Panc1 (cell line): Measurements from ENCODE around the gene APOA5. TPM values are rescaled to one million over a fixed set of nuclear protein-coding genes. Genes with fewer than 3 reads are reported as not detected.

Source experiments
- ATAC-seq: fragments of 200-7000 bp; cut with Tn5 transposase; 2 replicates; pipeline ENCODE4 v1.9.1; 2020; ENCODE audit warnings: mild to moderate bottlenecking, moderate library complexity
- BruUV-seq: library from RNA; stranded (reverse); fragments of 400-500 nt; replicated peaks from 2 replicates; lab custom pipeline; 2021; lab: Mats Ljungman, UMichigan
- CTCF ChIA-PET: fragments of 300-600 bp; sonication (Branson Sonifier 250); formaldehyde crosslinking; loops from one replicate; lab custom pipeline; 2022; ENCODE audit warnings: antibody characterized with exemption; lab: Charles Lee
- POLR2A ChIA-PET: fragments of 300-600 bp; sonication (Branson Sonifier 250); formaldehyde crosslinking; loops from one replicate; lab custom pipeline; 2022; ENCODE audit warnings: antibody characterized with exemption; lab: Charles Lee
- DNase-seq: peaks from one replicate; pipeline ENCODE4 v3.0.0-alpha.2; 2010; ENCODE audit warnings: low read depth, low spot score
- H3K27ac ChIP-seq: 2 replicates; pipeline ENCODE4 v1.5.1; 2011; ENCODE audit warnings: mild to moderate bottlenecking, low read length, inconsistent platforms
- H3K27me3 ChIP-seq: fragments of 200-500 bp; sonication (Bioruptor generic); 2 replicates; pipeline ENCODE4 v1.6.0; 2014; ENCODE audit warnings: low read length, inconsistent platforms; ENCODE audit not compliant: control insufficient read depth, insufficient read depth
- H3K36me3 ChIP-seq: fragments of 200-500 bp; sonication (Bioruptor generic); 2 replicates; pipeline ENCODE4 v1.5.1; 2014; ENCODE audit warnings: inconsistent platforms, mild to moderate bottlenecking, low read length, moderate library complexity; ENCODE audit not compliant: control insufficient read depth, insufficient read depth
- H3K4me1 ChIP-seq: 2 replicates; pipeline ENCODE4 v1.5.1; 2011; ENCODE audit warnings: inconsistent platforms, mild to moderate bottlenecking, low read length, moderate library complexity; ENCODE audit not compliant: control insufficient read depth, insufficient read depth
- H3K4me3 ChIP-seq, 2 experiments: 2 replicates each; pipeline ENCODE4 v1.5.1; 2011 to 2012; ENCODE audit warnings: low read depth in 2 of 2, low read length in 2 of 2, mild to moderate bottlenecking in 2 of 2, inconsistent platforms in 1 of 2, moderate library complexity in 1 of 2
- H3K9me3 ChIP-seq: fragments of 200-500 bp; sonication (Bioruptor generic); 2 replicates; pipeline ENCODE4 v1.5.1; 2014; ENCODE audit warnings: low read depth, mild to moderate bottlenecking, inconsistent platforms, low read length, moderate library complexity; ENCODE audit not compliant: control insufficient read depth, insufficient read depth
- CTCF ChIP-seq: fragments of 450-650 bp; IDR thresholded peaks from 2 replicates; pipeline ENCODE4 v1.5.1; 2017; ENCODE audit warnings: mild to moderate bottlenecking
- POLR2AphosphoS5 ChIP-seq: IDR thresholded peaks from 2 replicates; pipeline ENCODE4 v1.6.1; 2012; ENCODE audit warnings: mild to moderate bottlenecking, low read depth, low read length, moderate library complexity
- REST ChIP-seq, 2 experiments: IDR thresholded peaks; 2 replicates each; pipeline ENCODE4 v1.6.1; 2011 to 2012; ENCODE audit warnings: low read depth in 2 of 2, control low read depth in 1 of 2, low read length in 1 of 2, mild to moderate bottlenecking in 1 of 2, moderate library complexity in 1 of 2; ENCODE audit not compliant: insufficient read depth in 1 of 2
- SIN3A ChIP-seq: IDR thresholded peaks from 2 replicates; pipeline ENCODE4 v1.6.1; 2012; ENCODE audit warnings: low read depth, mild to moderate bottlenecking, low read length, moderate library complexity, borderline replicate concordance; ENCODE audit not compliant: insufficient read depth
- TCF7L2 ChIP-seq: IDR thresholded peaks from 2 replicates; pipeline ENCODE4 v1.6.1; 2011; ENCODE audit warnings: mild to moderate bottlenecking, low read depth, low read length, inconsistent platforms
- in situ Hi-C: cut with HindIII; loops from 2 replicates; pipeline ENCODE4 v1.10.0; 2016; ENCODE audit warnings: low sequenced_read_pairs, low pct_unique_long_range_greater_than_20kb
- intact Hi-C: fragments of 100-400 bp; cut with micrococcal nuclease; formaldehyde crosslinking; loops from one replicate; pipeline ENCODE4 v1.10.0; 2022; ENCODE audit not compliant: unreplicated experiment
- total RNA-seq: library from RNA; stranded (reverse); gene quantifications from one replicate; pipeline ENCODE4 v1.2.1, GENCODE V29; 2021; ENCODE audit not compliant: unreplicated experiment

Gene APOA5
- total RNA-seq, 1 experiment from 2014 or later: 0.39 TPM

- ATAC-seq: no peak
- in situ Hi-C loops: no loop called here
- ChIA-PET CTCF (interaction anchor here (0.5 to 3.0 kb wide), 2 partner anchors 47 to 268 kb away, joined by 3 to 76 read pairs; partner anchors contain the start of gene APOA5), POLR2A (no interaction called here)
- Histone ChIP-seq H3K4me1 (peaks cover 4% of the 10 kb centered on the region; the same call in 1 of the 2 replicates), H3K27ac (no peak within 1 kb of the TSS), H3K36me3 (no peaks in the 10 kb centered on the region), H3K27me3 (no peaks in the 10 kb centered on the region), H3K9me3 (no peaks in the 10 kb centered on the region), H3K4me3 (no peak within 1 kb of the TSS)
- intact Hi-C loops: loop anchor here (5.0 kb wide), 1 partner anchor 45 kb away; the partner anchor contains the start of gene APOA5
- no peak for TF ChIP-seq CTCF
- no peak for TF ChIP-seq SIN3A
- no peak for TF ChIP-seq TCF7L2
- TF ChIP-seq POLR2AphosphoS5: no peak
- no peak for TF ChIP-seq REST (IDR thresholded peaks at IDR 0.05; ENCODE audit: insufficient read depth in 1 of 2, low read depth in 2 of 2, low read length in 1 of 2)
- no peak for DNase-seq
- no TSS peak for BruUV-seq
Measured at GRCh38 chr11:116837231-116838091, 45.8 kb upstream of the APOA5 start, which contains the start of gene APOA1. APOA1 (minus strand) TSS chr11:116837622; CDS start chr11:116837387, 235 bp downstream.

- ChIA-PET POLR2A (no interaction called here), CTCF (interaction anchor here (1.1 to 3.0 kb wide), 3 partner anchors 46 to 104 kb away, joined by 3 to 76 read pairs (median 4); partner anchors contain the start of gene APOA5)
- H3K4me3 ChIP-seq: no peak overlapping the region
- no peaks in the 10 kb centered on the region for H3K27me3 ChIP-seq
- peaks cover 4% of the 10 kb centered on the region; the same call in 1 of the 2 replicates for H3K4me1 ChIP-seq
- ATAC-seq (no peak), DNase-seq (no peak)
- no peak overlapping the region for H3K27ac ChIP-seq
- in situ Hi-C loops (no loop called here), intact Hi-C loops (loop anchor here (5.0 kb wide), 1 partner anchor 44 kb away; the partner anchor contains the start of gene APOA5)
- TF ChIP-seq POLR2AphosphoS5: no peak
- no peak for TF ChIP-seq SIN3A
- TF ChIP-seq TCF7L2: no peak
- TF ChIP-seq CTCF: no peak
- no peak for TF ChIP-seq REST (IDR thresholded peaks at IDR 0.05; ENCODE audit: insufficient read depth in 1 of 2, low read depth in 2 of 2, low read length in 1 of 2)
- H3K36me3 ChIP-seq: no peaks in the 10 kb centered on the region
- H3K9me3 ChIP-seq: no peaks in the 10 kb centered on the region
- no TSS peak for BruUV-seq
Measured at GRCh38 chr11:116836632-116836991, 44.9 kb upstream of the APOA5 start.
